MCF 10A (cell line): ENCODE measurements around the gene ZNF469. TPM values are rescaled to one million over a fixed set of nuclear protein-coding genes. Genes with fewer than 3 reads are reported as not detected.

ENCODE experiments used
- BruUV-seq: library from RNA; stranded (reverse); fragments of 400-500 nt; replicated peaks from 2 replicates; lab custom pipeline; 2021; lab: Mats Ljungman, UMichigan
- CTCF ChIA-PET: fragments of 300-600 bp; sonication (Branson Sonifier 250); formaldehyde crosslinking; extraction: SDS; loops from one replicate; lab custom pipeline; 2021; ENCODE audit warnings: antibody characterized with exemption, inconsistent platforms; lab: Yijun Ruan, JAX
- POLR2A ChIA-PET: fragments of 300-600, 350-650 bp; sonication (Branson Sonifier 250); formaldehyde crosslinking; extraction: SDS; loops from one replicate; lab custom pipeline; 2020; ENCODE audit warnings: antibody characterized with exemption, inconsistent platforms; lab: Yijun Ruan, JAX
- DNase-seq: peaks from one replicate; pipeline ENCODE4 v3.0.0-alpha.2; 2018; ENCODE audit not compliant: unreplicated experiment
- H3K27ac Mint-ChIP-seq: one replicate; pipeline ENCODE4 v1.8.0; 2022; ENCODE audit warnings: mild to moderate bottlenecking, low read depth, mixed read lengths; ENCODE audit not compliant: unreplicated experiment
- H3K27me3 Mint-ChIP-seq: one replicate; pipeline ENCODE4 v1.8.0; 2022; ENCODE audit warnings: mixed read lengths; ENCODE audit not compliant: insufficient read depth, unreplicated experiment
- H3K36me3 Mint-ChIP-seq: one replicate; pipeline ENCODE4 v1.8.0; 2022; ENCODE audit warnings: mild to moderate bottlenecking, moderate library complexity, mixed read lengths; ENCODE audit not compliant: insufficient read depth, unreplicated experiment
- H3K4me1 Mint-ChIP-seq: one replicate; pipeline ENCODE4 v1.8.0; 2022; ENCODE audit warnings: mixed read lengths; ENCODE audit not compliant: insufficient read depth, unreplicated experiment
- H3K4me3 Mint-ChIP-seq: one replicate; pipeline ENCODE4 v1.8.0; 2022; ENCODE audit warnings: mild to moderate bottlenecking, moderate library complexity, mixed read lengths; ENCODE audit not compliant: unreplicated experiment
- H3K9me3 Mint-ChIP-seq: one replicate; pipeline ENCODE4 v1.8.0; 2022; ENCODE audit warnings: mixed read lengths; ENCODE audit not compliant: unreplicated experiment
- CTCF ChIP-seq: fragments of 200-600 bp; IDR thresholded peaks from one replicate; pipeline ENCODE4 v1.8.0; 2022; ENCODE audit warnings: antibody characterized with exemption, mild to moderate bottlenecking; ENCODE audit not compliant: unreplicated experiment
- intact Hi-C: fragments of 100-400 bp; cut with micrococcal nuclease; formaldehyde crosslinking; loops from 2 replicates; pipeline ENCODE4 v1.14.1; 2022
- total RNA-seq: library from RNA; stranded (reverse); gene quantifications from 2 replicates; pipeline ENCODE4 v1.2.3, GENCODE V29; 2022

Gene ZNF469
- total RNA-seq, 1 experiment from 2014 or later, result not detected

GRCh38 chr16:88374736-88375135 lies 8.0 kb upstream of the ZNF469 start:
- BruUV-seq, result no TSS peak
- no peaks in the 10 kb centered on the region for H3K9me3 Mint-ChIP-seq
- POLR2A ChIA-PET, result no interaction called here
- no peak overlapping the region for H3K27ac Mint-ChIP-seq
- H3K27me3 Mint-ChIP-seq, result peaks cover 11% of the 10 kb centered on the region
- TF ChIP-seq CTCF, result no peak
- DNase-seq, result no peak
- CTCF ChIA-PET, result no interaction called here
- intact Hi-C loops, result no loop called here
- no peaks in the 10 kb centered on the region for H3K36me3 Mint-ChIP-seq
- no peak overlapping the region for H3K4me3 Mint-ChIP-seq
- H3K4me1 Mint-ChIP-seq, result no peaks in the 10 kb centered on the region

- Mint-ChIP-seq H3K27me3 (peaks cover 11% of the 10 kb centered on the region), H3K4me3 (no peak overlapping the region), H3K9me3 (no peaks in the 10 kb centered on the region), H3K4me1 (no peaks in the 10 kb centered on the region), H3K27ac (no peak overlapping the region), H3K36me3 (no peaks in the 10 kb centered on the region)
- intact Hi-C loops, result no loop called here
- no TSS peak for BruUV-seq
- ChIA-PET CTCF (no interaction called here), POLR2A (no interaction called here)
- no peak for TF ChIP-seq CTCF
- no peak for DNase-seq
Measured at GRCh38 chr16:88375236-88375975, 7.4 kb upstream of the ZNF469 start.

GRCh38 chr16:88375996-88376834 lies 6.5 kb upstream of the ZNF469 start:
- Mint-ChIP-seq H3K4me3 (no peak overlapping the region), H3K27ac (no peak overlapping the region), H3K36me3 (no peaks in the 10 kb centered on the region), H3K27me3 (peaks cover 11% of the 10 kb centered on the region), H3K9me3 (no peaks in the 10 kb centered on the region), H3K4me1 (no peaks in the 10 kb centered on the region)
- DNase-seq, result no peak
- ChIA-PET POLR2A (no interaction called here), CTCF (no interaction called here)
- BruUV-seq, result no TSS peak
- TF ChIP-seq CTCF, result no peak
- intact Hi-C loops, result no loop called here
